ENCODE data around the gene GPRC5D.

DNA sequence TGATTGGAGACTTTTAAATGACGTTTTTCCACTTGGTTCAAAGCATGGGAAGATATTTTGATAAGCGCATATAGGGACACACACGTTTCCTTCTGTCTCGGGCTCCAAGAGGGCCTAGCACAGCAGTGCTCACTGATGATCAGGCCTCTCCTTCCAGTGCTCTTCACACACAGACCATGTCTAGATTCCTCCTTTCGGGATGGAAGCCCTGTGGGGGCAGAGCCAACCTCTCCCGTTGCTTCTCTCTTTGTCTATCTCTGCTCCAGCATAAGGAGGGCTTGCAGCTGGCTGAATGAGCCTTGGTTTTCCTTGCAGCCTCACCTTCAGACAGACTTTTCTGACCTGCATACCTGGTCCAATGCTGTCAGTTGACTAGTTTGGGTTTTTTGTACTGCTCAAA, 22.3 kb downstream of the GPRC5D start:
- TF ChIP-seq, protein P1, sequence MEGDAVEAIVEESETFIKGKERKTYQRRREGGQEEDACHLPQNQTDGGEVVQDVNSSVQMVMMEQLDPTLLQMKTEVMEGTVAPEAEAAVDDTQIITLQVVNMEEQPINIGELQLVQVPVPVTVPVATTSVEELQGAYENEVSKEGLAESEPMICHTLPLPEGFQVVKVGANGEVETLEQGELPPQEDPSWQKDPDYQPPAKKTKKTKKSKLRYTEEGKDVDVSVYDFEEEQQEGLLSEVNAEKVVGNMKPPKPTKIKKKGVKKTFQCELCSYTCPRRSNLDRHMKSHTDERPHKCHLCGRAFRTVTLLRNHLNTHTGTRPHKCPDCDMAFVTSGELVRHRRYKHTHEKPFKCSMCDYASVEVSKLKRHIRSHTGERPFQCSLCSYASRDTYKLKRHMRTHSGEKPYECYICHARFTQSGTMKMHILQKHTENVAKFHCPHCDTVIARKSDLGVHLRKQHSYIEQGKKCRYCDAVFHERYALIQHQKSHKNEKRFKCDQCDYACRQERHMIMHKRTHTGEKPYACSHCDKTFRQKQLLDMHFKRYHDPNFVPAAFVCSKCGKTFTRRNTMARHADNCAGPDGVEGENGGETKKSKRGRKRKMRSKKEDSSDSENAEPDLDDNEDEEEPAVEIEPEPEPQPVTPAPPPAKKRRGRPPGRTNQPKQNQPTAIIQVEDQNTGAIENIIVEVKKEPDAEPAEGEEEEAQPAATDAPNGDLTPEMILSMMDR (IDR thresholded peaks at IDR 0.05; ENCODE audit: low read length) = no peak
- no peak for TF ChIP-seq EZH2 (IDR thresholded peaks at IDR 0.05; ENCODE audit: borderline replicate concordance, low read length)
